Liver (tissue), 3 donors: ENCODE results near the gene RAB11FIP3.
"Not testable (repeated sequence)": the region's sequence is repeated elsewhere in the genome, so short reads cannot be mapped to it uniquely, and the experiment has no call there.

ENCODE experiments used
- EGR1 ChIP-seq, 2 donors: IDR thresholded peaks; 2 replicates each; pipeline ENCODE4 v1.6.1; 2016 to 2018; ENCODE audit warnings: antibody characterized with exemption in 2 of 2, low read depth in 2 of 2
- GABPA ChIP-seq, 2 donors: IDR thresholded peaks in 1 of 2; conservative IDR thresholded peaks in 1 of 2; 2 replicates each; pipeline ENCODE4 v1.6.1; 2016; ENCODE audit warnings: antibody characterized with exemption in 2 of 2, mild to moderate bottlenecking in 1 of 2, moderate library complexity in 1 of 2
- HNF4G ChIP-seq: IDR thresholded peaks from 2 replicates; pipeline ENCODE4 v1.6.1; 2016; ENCODE audit warnings: antibody characterized with exemption
- JUND ChIP-seq, 2 donors: IDR thresholded peaks; 2 replicates each; pipeline ENCODE4 v1.6.1; 2016; ENCODE audit warnings: antibody characterized with exemption in 2 of 2
- RAD21 ChIP-seq, 2 donors: IDR thresholded peaks; 2 replicates each; pipeline ENCODE4 v1.6.1; 2016; ENCODE audit warnings: antibody characterized with exemption in 2 of 2, mild to moderate bottlenecking in 2 of 2
- TAF1 ChIP-seq: conservative IDR thresholded peaks from 2 replicates; pipeline ENCODE4 v1.6.1; 2016; ENCODE audit warnings: antibody characterized with exemption, mild to moderate bottlenecking
- YY1 ChIP-seq: IDR thresholded peaks from 2 replicates; pipeline ENCODE4 v1.6.1; 2016; ENCODE audit warnings: antibody characterized with exemption, mild to moderate bottlenecking
- TF ChIP-seq, protein P1 (sequence below): IDR thresholded peaks from 2 replicates; pipeline ENCODE4 v1.6.1; 2016; ENCODE audit warnings: antibody characterized with exemption
- TF ChIP-seq, protein P2 (sequence below): fragments of 150-350 bp; IDR thresholded peaks from 2 replicates; pipeline ENCODE4 v1.5.1; 2017; ENCODE audit warnings: improper control_type of control experiment, low read depth, low read length; ENCODE audit not compliant: missing input control
- TF ChIP-seq, protein P3 (sequence below): IDR thresholded peaks from 2 replicates; pipeline ENCODE4 v1.6.1; 2016; ENCODE audit warnings: antibody characterized with exemption
- donor health status: healthy.
- donor health status: healthy.

DNA sequence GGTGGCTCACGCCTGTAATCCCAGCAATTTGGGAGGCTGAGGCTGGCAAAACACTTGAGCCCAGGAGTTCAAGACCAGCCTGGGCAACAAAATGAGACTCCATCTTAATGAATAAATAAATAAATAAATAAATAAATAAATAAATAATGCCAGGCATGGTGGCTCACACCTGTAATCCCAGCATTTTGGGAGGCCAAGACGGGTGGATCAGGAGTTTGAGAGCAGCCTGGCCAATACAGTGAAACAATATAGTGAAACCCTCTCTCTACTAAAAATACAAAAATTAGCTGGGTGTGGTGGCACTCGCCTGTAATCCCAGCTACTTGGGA lies 10.3 kb upstream of the RAB11FIP3 start:
- TF ChIP-seq, protein P1, sequence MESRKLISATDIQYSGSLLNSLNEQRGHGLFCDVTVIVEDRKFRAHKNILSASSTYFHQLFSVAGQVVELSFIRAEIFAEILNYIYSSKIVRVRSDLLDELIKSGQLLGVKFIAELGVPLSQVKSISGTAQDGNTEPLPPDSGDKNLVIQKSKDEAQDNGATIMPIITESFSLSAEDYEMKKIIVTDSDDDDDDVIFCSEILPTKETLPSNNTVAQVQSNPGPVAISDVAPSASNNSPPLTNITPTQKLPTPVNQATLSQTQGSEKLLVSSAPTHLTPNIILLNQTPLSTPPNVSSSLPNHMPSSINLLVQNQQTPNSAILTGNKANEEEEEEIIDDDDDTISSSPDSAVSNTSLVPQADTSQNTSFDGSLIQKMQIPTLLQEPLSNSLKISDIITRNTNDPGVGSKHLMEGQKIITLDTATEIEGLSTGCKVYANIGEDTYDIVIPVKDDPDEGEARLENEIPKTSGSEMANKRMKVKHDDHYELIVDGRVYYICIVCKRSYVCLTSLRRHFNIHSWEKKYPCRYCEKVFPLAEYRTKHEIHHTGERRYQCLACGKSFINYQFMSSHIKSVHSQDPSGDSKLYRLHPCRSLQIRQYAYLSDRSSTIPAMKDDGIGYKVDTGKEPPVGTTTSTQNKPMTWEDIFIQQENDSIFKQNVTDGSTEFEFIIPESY = not testable (repeated sequence)
- TF ChIP-seq, protein P2, sequence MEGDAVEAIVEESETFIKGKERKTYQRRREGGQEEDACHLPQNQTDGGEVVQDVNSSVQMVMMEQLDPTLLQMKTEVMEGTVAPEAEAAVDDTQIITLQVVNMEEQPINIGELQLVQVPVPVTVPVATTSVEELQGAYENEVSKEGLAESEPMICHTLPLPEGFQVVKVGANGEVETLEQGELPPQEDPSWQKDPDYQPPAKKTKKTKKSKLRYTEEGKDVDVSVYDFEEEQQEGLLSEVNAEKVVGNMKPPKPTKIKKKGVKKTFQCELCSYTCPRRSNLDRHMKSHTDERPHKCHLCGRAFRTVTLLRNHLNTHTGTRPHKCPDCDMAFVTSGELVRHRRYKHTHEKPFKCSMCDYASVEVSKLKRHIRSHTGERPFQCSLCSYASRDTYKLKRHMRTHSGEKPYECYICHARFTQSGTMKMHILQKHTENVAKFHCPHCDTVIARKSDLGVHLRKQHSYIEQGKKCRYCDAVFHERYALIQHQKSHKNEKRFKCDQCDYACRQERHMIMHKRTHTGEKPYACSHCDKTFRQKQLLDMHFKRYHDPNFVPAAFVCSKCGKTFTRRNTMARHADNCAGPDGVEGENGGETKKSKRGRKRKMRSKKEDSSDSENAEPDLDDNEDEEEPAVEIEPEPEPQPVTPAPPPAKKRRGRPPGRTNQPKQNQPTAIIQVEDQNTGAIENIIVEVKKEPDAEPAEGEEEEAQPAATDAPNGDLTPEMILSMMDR = not testable (repeated sequence)
- TF ChIP-seq JUND (IDR thresholded peaks at IDR 0.05); TAF1; EGR1 (IDR thresholded peaks at IDR 0.05; ENCODE audit: low read depth in 2 of 2); YY1; RAD21 (IDR thresholded peaks at IDR 0.05); HNF4G; GABPA (IDR thresholded peaks at IDR 0.05 in 1 of 2, conservative IDR thresholded peaks at IDR 0.05 in 1 of 2): not testable (repeated sequence)
- TF ChIP-seq, protein P3, sequence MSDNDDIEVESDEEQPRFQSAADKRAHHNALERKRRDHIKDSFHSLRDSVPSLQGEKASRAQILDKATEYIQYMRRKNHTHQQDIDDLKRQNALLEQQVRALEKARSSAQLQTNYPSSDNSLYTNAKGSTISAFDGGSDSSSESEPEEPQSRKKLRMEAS = not testable (repeated sequence)
